GM21717 (cell line): Measurements from ENCODE around the gene ZNF672.
"Not testable (repeated sequence)": the region's sequence is repeated elsewhere in the genome, so short reads cannot be mapped to it uniquely, and the experiment has no call there.

Experiments
- ATAC-seq: cut with Tn5 transposase; IDR thresholded peaks from one replicate; pipeline ENCODE4 v1.9.1; 2021; ENCODE audit warnings: mild to moderate bottlenecking, moderate library complexity; ENCODE audit not compliant: unreplicated experiment

The ZNF672 gene

GRCh38 chr1:248837781-248838356 lies at the start of gene ZNF672:
TSS of gene ZNF672 (plus strand) at chr1:248838224. CDS start at chr1:248847275, 9,051 bp downstream.
- peak; percentile 85 for ATAC-seq

- ATAC-seq = no peak
These were observed 49.7 kb upstream of the ZNF672 start for GRCh38 chr1:248788327-248788726.

GRCh38 chr1:248789337-248789736 lies 48.7 kb upstream of the ZNF672 start:
- ATAC-seq = not testable (repeated sequence)

- no peak for ATAC-seq
These were observed 47.6 kb upstream of the ZNF672 start for GRCh38 chr1:248790456-248790855.

- no peak for ATAC-seq
These were observed 47.0 kb upstream of the ZNF672 start for GRCh38 chr1:248791010-248791409.

GRCh38 chr1:248792342-248792741 lies 45.7 kb upstream of the ZNF672 start:
- peak; percentile 38 for ATAC-seq

- ATAC-seq = peak; percentile 92
These were observed 44.4 kb upstream of the ZNF672 start for GRCh38 chr1:248793592-248793991.

GRCh38 chr1:248794663-248795062 lies 43.4 kb upstream of the ZNF672 start:
- not testable (repeated sequence) for ATAC-seq

GRCh38 chr1:248798791-248799190 lies 39.2 kb upstream of the ZNF672 start:
- no peak for ATAC-seq

GRCh38 chr1:248800459-248800858 lies 37.6 kb upstream of the ZNF672 start:
- peak; percentile 34 for ATAC-seq

GRCh38 chr1:248802454-248802853 lies 35.6 kb upstream of the ZNF672 start:
- no peak for ATAC-seq

GRCh38 chr1:248803501-248803900 lies 34.5 kb upstream of the ZNF672 start:
- not testable (repeated sequence) for ATAC-seq

- peak; percentile 90 for ATAC-seq
These were observed 33.0 kb upstream of the ZNF672 start for GRCh38 chr1:248804771-248805681.

GRCh38 chr1:248805876-248806275 lies 32.1 kb upstream of the ZNF672 start:
- ATAC-seq = no peak

- peak; percentile 48 for ATAC-seq
These were observed 30.8 kb upstream of the ZNF672 start for GRCh38 chr1:248807067-248807737.

GRCh38 chr1:248808876-248809275 lies 29.1 kb upstream of the ZNF672 start:
- ATAC-seq = no peak

- no peak for ATAC-seq
These were observed 27.9 kb upstream of the ZNF672 start for GRCh38 chr1:248810000-248810726.

- ATAC-seq = no peak
These were observed 27.1 kb upstream of the ZNF672 start for GRCh38 chr1:248810727-248811513.

GRCh38 chr1:248811514-248812490 lies 26.2 kb upstream of the ZNF672 start:
- no peak for ATAC-seq
